Adrenal gland (tissue), 12 donors: Measurements from ENCODE around the gene HSFX3. TPM values are rescaled to one million over a fixed set of nuclear protein-coding genes. Genes with fewer than 3 reads are reported as not detected.
"Not testable (repeated sequence)": the region's sequence is repeated elsewhere in the genome, so short reads cannot be mapped to it uniquely, and the experiment has no call there.

Experiments used
- DNase-seq, 7 donors: peaks; one replicate each; pipeline ENCODE4 v3.0.0-alpha.2; 2019 to 2020
- H3K27ac ChIP-seq, 5 donors: fragments of 200-600 bp; sonication (generic) in 4 of 5; 1 replicate in 3 of 5; 2 replicates in 2 of 5; pipeline versions ENCODE4 v1.5.1 to v1.8.0; 2016 to 2020; ENCODE audit warnings: mild to moderate bottlenecking in 1 of 5
- H3K27me3 ChIP-seq: fragments of 200-600 bp; 2 replicates; pipeline ENCODE4 v1.8.0; 2021
- H3K36me3 ChIP-seq, 2 donors: fragments of 200-600 bp; replicated peaks in 1 of 2; 1 replicate in 1 of 2; 2 replicates in 1 of 2; pipeline versions ENCODE4 v1.5.1 to v1.8.0; 2018 to 2022
- H3K4me1 ChIP-seq, 2 donors: fragments of 200-600 bp; replicated peaks in 1 of 2; 1 replicate in 1 of 2; 2 replicates in 1 of 2; pipeline versions ENCODE4 v1.5.1 to v1.8.0; 2018 to 2021
- H3K4me3 ChIP-seq, 4 donors: fragments of 200-600 bp; sonication (generic) in 3 of 4; one replicate each; pipeline ENCODE4 v1.5.1; 2016 to 2018
- H3K9me3 ChIP-seq, 3 donors: fragments of 200-600 bp; sonication (generic) in 1 of 3; replicated peaks in 1 of 3; 1 replicate in 2 of 3; 2 replicates in 1 of 3; pipeline versions ENCODE4 v1.5.1 to v1.8.0; 2016 to 2021
- POLR2A ChIP-seq, 2 donors: fragments of 450-650 bp; IDR thresholded peaks; one replicate each; pipeline ENCODE4 v1.6.1; 2017; ENCODE audit warnings: antibody characterized with exemption in 2 of 2, mild to moderate bottlenecking in 2 of 2, moderate library complexity in 1 of 2
- WGBS, 4 donors: extraction: QIAGEN DNeasy Blood & Tissue Kit in 2 of 4; methylation state at CpG; one replicate each; pipeline versions ENCODE4 v1.1.5 to v1.1.7; 2013 to 2017; 5-methylcytosine and 5-hydroxymethylcytosine counted together
- intact Hi-C, 2 donors: fragments of 100-400 bp; cut with DNase I; formaldehyde crosslinking; loops; one replicate each; pipeline versions ENCODE4 v1.14.1 to v1.15.0; 2022 to 2023
- polyA plus RNA-seq, 3 donors: library from polyadenylated mRNA; stranded (reverse); fragments of 200-250 nt in 2 of 3; fragments of 350-450 nt in 1 of 3; fragmentation: Illumina TruSeq in 1 of 3; extraction: RNeasy Lipid Tissue Mini Kit (QIAGEN cat#74804) in 1 of 3; gene quantifications; one replicate each; pipeline ENCODE4 v1.2.3, GENCODE V29; 2013 to 2014
- total RNA-seq, 9 donors: library from RNA; depleted of rRNA in 4 of 9; stranded (reverse); fragments of >200 nt in 4 of 9; fragments of 120-200 nt in 1 of 9; fragmentation: NEBNext Ultra II Directional in 1 of 9; extraction: Animal tissue kit (Norgen Biotek cat#: 25700) in 1 of 9; gene quantifications; one replicate each; pipeline versions ENCODE4 v1.1.0 to v1.2.4, GENCODE V29; 2013 to 2023
- TF ChIP-seq, protein P1 (sequence below), 6 experiments: fragments of 450-650 bp in 4 of 6; fragments of 200-600 bp in 2 of 6; sonication (generic) in 1 of 6; IDR thresholded peaks; 1 replicate in 5 of 6; 2 replicates in 1 of 6; pipeline versions ENCODE4 v1.5.1 to v1.8.0; 2016 to 2021; ENCODE audit warnings: antibody characterized with exemption in 6 of 6, mild to moderate bottlenecking in 2 of 6, moderate library complexity in 1 of 6
- donor health status: healthy with polysubstance abuse.
- donor health status: Bipolar disorder and iron deficiency.
- donor health status: DM: yes; HTN: yes; CAD: no.
- donor health status: DM: no; HTN: no; CAD: no.
- donor health status: DM: no; HTN: no; CAD: no.
- donor health status: DM: yes; HTN: yes; CAD: no.

HSFX3 gene
- total and polyA plus RNA-seq, 12 donors, result not detected

DNA sequence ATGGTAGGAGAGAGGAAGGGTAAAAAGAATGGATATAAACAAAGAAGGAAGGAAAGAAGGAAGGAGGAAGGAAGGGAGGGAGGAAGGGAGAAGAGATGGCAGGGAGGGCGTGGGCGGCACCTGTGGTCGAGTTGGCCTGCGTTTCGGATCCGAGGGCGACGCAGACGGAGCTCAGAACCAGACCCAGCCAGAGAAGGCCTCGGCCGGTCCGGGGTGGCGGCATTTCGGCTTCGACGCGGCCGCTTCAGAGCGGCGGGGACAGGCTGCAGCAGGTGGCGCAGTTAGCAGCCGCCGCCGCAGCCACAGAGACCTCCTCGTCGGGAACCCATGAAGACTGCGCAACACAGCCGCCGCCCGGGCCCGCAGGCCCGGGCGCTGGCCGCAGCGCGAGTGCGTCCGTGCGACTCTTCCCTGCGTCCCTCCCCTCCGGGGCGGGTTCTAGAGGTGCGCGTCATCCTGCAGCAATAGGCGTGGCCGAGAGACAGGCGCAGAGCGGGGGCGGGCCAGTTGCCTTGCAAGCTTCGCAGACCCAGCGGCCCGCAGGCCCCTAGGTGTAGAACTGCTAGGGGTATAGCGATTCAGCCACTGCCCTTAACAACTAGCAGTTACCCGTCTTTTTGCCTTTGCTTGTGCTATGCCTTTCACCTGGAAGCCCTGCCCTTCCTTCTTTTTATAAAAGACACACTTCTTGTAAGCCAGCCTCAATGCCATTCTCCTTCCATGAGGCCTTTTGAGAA lies 44.6 kb downstream of the HSFX3 start, which contains the start of gene IDS:
Gene IDS, minus strand, starts transcription at position 392 of the 737 bp plus-strand sequence. Its CDS starts 169 bp downstream, at position 223.
- H3K9me3 ChIP-seq, result no peaks in the 10 kb centered on the region
- intact Hi-C loops, result no loop called here
- TF ChIP-seq, protein P1, sequence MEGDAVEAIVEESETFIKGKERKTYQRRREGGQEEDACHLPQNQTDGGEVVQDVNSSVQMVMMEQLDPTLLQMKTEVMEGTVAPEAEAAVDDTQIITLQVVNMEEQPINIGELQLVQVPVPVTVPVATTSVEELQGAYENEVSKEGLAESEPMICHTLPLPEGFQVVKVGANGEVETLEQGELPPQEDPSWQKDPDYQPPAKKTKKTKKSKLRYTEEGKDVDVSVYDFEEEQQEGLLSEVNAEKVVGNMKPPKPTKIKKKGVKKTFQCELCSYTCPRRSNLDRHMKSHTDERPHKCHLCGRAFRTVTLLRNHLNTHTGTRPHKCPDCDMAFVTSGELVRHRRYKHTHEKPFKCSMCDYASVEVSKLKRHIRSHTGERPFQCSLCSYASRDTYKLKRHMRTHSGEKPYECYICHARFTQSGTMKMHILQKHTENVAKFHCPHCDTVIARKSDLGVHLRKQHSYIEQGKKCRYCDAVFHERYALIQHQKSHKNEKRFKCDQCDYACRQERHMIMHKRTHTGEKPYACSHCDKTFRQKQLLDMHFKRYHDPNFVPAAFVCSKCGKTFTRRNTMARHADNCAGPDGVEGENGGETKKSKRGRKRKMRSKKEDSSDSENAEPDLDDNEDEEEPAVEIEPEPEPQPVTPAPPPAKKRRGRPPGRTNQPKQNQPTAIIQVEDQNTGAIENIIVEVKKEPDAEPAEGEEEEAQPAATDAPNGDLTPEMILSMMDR (IDR thresholded peaks at IDR 0.05), result no peak
- peak; percentile 93 to 97 for TF ChIP-seq POLR2A (IDR thresholded peaks at IDR 0.05)

DNA sequence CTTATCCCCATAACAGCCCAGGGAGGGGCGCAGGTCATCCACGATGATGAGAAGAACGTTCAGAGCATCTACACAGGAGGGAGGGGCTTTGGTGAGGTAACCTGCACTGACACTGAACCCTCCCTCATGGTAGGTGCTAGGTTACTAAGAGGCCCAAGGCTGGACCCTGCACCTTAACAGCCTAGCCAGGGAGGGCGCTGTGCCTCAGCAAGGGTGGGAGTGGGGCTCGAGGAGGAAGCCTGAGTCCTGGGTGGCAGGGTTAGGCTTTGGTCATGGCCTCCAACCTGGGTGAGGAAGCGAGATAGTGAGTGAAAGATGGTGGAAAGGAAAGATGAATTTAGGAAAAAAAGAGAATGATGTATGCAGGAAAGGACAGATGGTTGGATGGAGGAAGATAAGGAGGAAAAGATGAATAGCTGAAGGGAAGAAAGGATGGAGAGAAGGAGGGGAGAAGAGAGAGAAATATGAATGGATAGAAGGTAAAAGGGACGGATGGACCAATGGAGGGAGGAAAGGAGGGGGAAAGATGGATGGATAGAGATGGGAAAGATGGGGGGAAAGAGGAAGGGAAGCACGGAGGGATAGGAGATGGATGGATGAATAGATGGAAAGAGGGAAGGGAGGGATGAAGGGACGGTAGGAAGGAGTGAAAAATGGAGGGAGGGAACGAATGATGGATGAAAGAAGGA lies 45.4 kb downstream of the HSFX3 start:
- TF ChIP-seq POLR2A (IDR thresholded peaks at IDR 0.05), result no peak
- TF ChIP-seq, protein P1 (IDR thresholded peaks at IDR 0.05), result peak in 3 of 6 experiments; percentile 9 to 35 (median 32)
- Histone ChIP-seq H3K4me3 (peak overlapping the region in 3 of 4 donors; percentile 11 to 62 (median 25)), H3K36me3 (peaks cover 0 to 18% of the 10 kb centered on the region in 2 donors), H3K9me3 (no peaks in the 10 kb centered on the region), H3K27me3 (no peaks in the 10 kb centered on the region), H3K27ac (peak overlapping the region in 4 of 5 donors; percentile 47 to 92 (median 83)), H3K4me1 (no peaks in the 10 kb centered on the region)
- DNase-seq, result peak in 1 of 7 donors; percentile 72
- 32 to 49% (median 36%) methylated on average over 7 to 10 of the region's 10 CpGs for WGBS, 4 donors
- intact Hi-C loops, result no loop called here

More for the DNA sequence above, 44.6 kb downstream of the HSFX3 start, which contains the start of gene IDS:
- WGBS, 4 donors, result 0 to 44% (median 15%) methylated on average over 14 to 51 of the region's 54 CpGs
- H3K27ac ChIP-seq, result peak within 1 kb of the TSS in 4 of 5 donors; percentile 47 to 92 (median 83)
- DNase-seq, result peak; percentile 87 to 95 (median 90)
- H3K4me3 ChIP-seq, result peak within 1 kb of the TSS in 3 of 4 donors; percentile 11 to 62 (median 25)
- H3K27me3 ChIP-seq, result no peaks in the 10 kb centered on the region
- peaks cover 0 to 15% of the 10 kb centered on the region in 2 donors for H3K36me3 ChIP-seq
- no peaks in the 10 kb centered on the region for H3K4me1 ChIP-seq

DNA sequence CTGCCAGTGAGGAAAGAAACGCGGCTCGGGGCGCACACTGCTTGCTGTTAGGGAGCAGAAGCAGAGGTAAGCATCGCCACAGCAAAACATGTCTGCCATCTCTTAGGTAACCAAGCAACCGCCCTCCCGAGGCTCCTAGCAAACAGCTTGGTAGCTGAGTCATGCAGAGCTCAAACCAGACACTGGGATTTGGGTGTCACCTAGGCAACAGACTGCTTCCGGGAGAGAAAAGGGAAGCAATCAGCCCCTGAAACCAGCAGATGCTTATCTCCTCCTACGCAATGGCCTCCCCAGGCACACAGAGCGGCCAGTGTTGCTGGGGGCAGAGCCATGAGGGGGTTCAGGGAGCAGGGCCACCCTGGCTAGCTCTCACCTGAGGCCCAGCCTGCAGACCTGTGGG lies 46.3 kb downstream of the HSFX3 start:
- Histone ChIP-seq H3K27ac (peak overlapping the region in 1 of 5 donors; percentile 62), H3K36me3 (peaks cover 0 to 18% of the 10 kb centered on the region in 2 donors)
- peak in 6 of 7 donors; percentile 28 to 82 (median 50) for DNase-seq
- H3K4me1 ChIP-seq, H3K4me3 ChIP-seq, H3K27me3 ChIP-seq, intact Hi-C loops, H3K9me3 ChIP-seq: not testable (repeated sequence)
- WGBS, 4 donors, result 19 to 48% methylated on average over 3 to 5 of the region's 10 CpGs; no CpG with 5 or more reads in 2 of the 4 donors

DNA sequence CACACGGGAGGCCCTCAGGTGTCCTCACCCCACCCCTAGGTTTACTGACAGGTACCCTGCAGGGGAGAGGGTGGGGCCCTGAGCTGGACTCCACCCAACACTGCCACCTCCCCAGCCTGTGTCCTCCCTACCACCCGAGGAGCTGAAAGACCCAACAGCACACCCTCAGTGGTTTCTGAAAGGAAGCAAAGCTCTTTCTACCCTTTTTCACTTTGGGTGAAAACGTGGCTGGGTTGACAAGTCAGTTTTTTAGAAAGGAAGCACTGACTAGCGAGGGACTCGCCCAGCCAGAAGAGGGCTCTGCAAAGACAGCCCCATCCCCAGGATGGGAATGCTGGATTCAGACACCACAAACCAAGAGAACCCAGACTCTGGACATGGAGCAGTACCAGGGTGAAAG lies 46.8 kb downstream of the HSFX3 start:
- H3K4me1 ChIP-seq, H3K27me3 ChIP-seq, H3K9me3 ChIP-seq, H3K27ac ChIP-seq, intact Hi-C loops, H3K4me3 ChIP-seq, DNase-seq: not testable (repeated sequence)
- peaks cover 0 to 22% of the 10 kb centered on the region in 2 donors for H3K36me3 ChIP-seq
- 74 to 78% (median 76%) methylated on average over 5 of the region's 5 CpGs; no CpG with 5 or more reads in 1 of the 4 donors for WGBS, 4 donors

DNA sequence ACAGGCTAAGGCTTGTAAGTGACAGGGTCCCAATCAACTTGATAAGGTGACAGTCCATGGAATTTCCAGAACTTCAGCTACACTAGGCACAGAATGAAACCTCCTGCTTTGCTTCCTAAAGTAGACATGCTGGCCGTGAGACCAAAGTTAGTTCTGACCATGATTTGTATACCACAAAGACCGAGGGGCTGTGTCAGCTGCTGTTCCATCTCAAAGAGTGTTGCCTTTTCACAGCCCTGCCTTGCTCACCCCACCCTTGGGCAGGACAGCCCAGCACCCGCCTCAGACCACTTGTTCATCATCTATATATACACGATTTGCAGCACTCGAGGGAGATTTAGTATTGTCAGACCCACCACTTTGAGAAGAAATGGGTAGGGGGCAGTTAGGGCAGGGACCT lies 50.0 kb downstream of the HSFX3 start:
- no peak for DNase-seq
- no peak overlapping the region for H3K27ac ChIP-seq
- intact Hi-C loops, result no loop called here
- peaks cover 0 to 40% of the 10 kb centered on the region in 2 donors for H3K36me3 ChIP-seq
- H3K27me3 ChIP-seq, result no peaks in the 10 kb centered on the region
- no peaks in the 10 kb centered on the region for H3K4me1 ChIP-seq
- H3K9me3 ChIP-seq, result no peaks in the 10 kb centered on the region
- H3K4me3 ChIP-seq, result no peak overlapping the region
- 67 to 94% (median 75%) methylated on average over 5 of the region's 5 CpGs for WGBS, 4 donors
- TF ChIP-seq POLR2A (IDR thresholded peaks at IDR 0.05), result no peak
- TF ChIP-seq, protein P1 (IDR thresholded peaks at IDR 0.05), result no peak
